Activated CD8-positive, alpha-beta memory T cell treated with anti-CD3 and anti-CD28 coated beads, Interleukin-2, amount 10 ng/mL, durations not matched to agents 7 days and 5 days (primary cell): ENCODE measurements around the gene EEIG1. TPM values are rescaled to one million over a fixed set of nuclear protein-coding genes. Genes with fewer than 3 reads are reported as not detected.
"Not testable (repeated sequence)": the region's sequence is repeated elsewhere in the genome, so short reads cannot be mapped to it uniquely, and the experiment has no call there.

ENCODE experiments used
- ATAC-seq: fragments of 150-1000 bp; cut with Tn5 transposase; one replicate; pipeline ENCODE4 v1.10.0; 2021; ENCODE audit warnings: moderate library complexity
- CTCF ChIA-PET: fragments of 350-600 bp; sonication (Branson Sonifier 250); formaldehyde crosslinking; loops from one replicate; lab custom pipeline; 2021; ENCODE audit warnings: antibody characterized with exemption; lab: Charles Lee
- DNase-seq: peaks from one replicate; pipeline ENCODE4 v3.0.0-alpha.2; 2020
- H3K27ac Mint-ChIP-seq: one replicate; pipeline ENCODE4 v1.8.0; 2021; ENCODE audit warnings: mild to moderate bottlenecking, mixed read lengths
- H3K27me3 Mint-ChIP-seq: one replicate; pipeline ENCODE4 v1.8.0; 2021; ENCODE audit warnings: mixed read lengths
- H3K36me3 Mint-ChIP-seq: one replicate; pipeline ENCODE4 v1.8.0; 2021; ENCODE audit warnings: mild to moderate bottlenecking, mixed read lengths
- H3K4me1 Mint-ChIP-seq: one replicate; pipeline ENCODE4 v1.8.0; 2021; ENCODE audit warnings: mixed read lengths
- H3K4me3 Mint-ChIP-seq: one replicate; pipeline ENCODE4 v1.8.0; 2021; ENCODE audit warnings: mild to moderate bottlenecking, moderate library complexity, mixed read lengths
- H3K9me3 Mint-ChIP-seq: one replicate; pipeline ENCODE4 v1.8.0; 2022; ENCODE audit warnings: low read depth, mixed read lengths
- total RNA-seq, 2 experiments: library from RNA; stranded (reverse); gene quantifications; one replicate each; pipeline ENCODE4 v1.2.3, GENCODE V29; 2021

The EEIG1 gene
- total RNA-seq: 100 to 1,000 TPM in 1 of 2 experiments, 10 to 100 TPM in 1; 60.8 to 116 TPM

GRCh38 chr9:127980706-127981558, at the start of gene EEIG1:
EEIG1 (minus strand) TSS chr9:127980989; CDS start chr9:127980137, 852 bp downstream.
- DNase-seq (peak; percentile 96), ATAC-seq (peak; percentile 93)
- CTCF ChIA-PET: interaction anchor here (0.8 to 7.2 kb wide), 12 partner anchors 9 to 137 kb away, joined by 3 to 64 read pairs (median 5); no protein-coding TSS in a partner anchor
- H3K27ac Mint-ChIP-seq: peak within 1 kb of the TSS; percentile 91
- H3K4me1 Mint-ChIP-seq: peaks cover 52% of the 10 kb centered on the region
- no peaks in the 10 kb centered on the region for H3K9me3 Mint-ChIP-seq
- peaks cover 11% of the 10 kb centered on the region for H3K36me3 Mint-ChIP-seq
- peak within 1 kb of the TSS; percentile 97 for H3K4me3 Mint-ChIP-seq
- no peaks in the 10 kb centered on the region for H3K27me3 Mint-ChIP-seq

GRCh38 chr9:128027705-128028104, 46.9 kb upstream of the EEIG1 start:
- Mint-ChIP-seq H3K36me3 (peaks cover 7% of the 10 kb centered on the region), H3K9me3 (no peaks in the 10 kb centered on the region), H3K27me3 (peaks cover 3% of the 10 kb centered on the region), H3K4me1 (peaks cover 86% of the 10 kb centered on the region), H3K27ac (peak overlapping the region; percentile 95), H3K4me3 (no peak overlapping the region)
- CTCF ChIA-PET: interaction anchor here (0.7 to 21.1 kb wide), 11 partner anchors 7 to 107 kb away, joined by 3 to 347 read pairs (median 5); partner anchors contain the start of genes EEIG1, NAIF1 and SLC25A25
- no peak for DNase-seq
- no peak for ATAC-seq

GRCh38 chr9:128026773-128027541, 46.2 kb upstream of the EEIG1 start:
- Mint-ChIP-seq H3K27me3 (peaks cover 3% of the 10 kb centered on the region), H3K27ac (peak overlapping the region; percentile 95), H3K4me3 (peak overlapping the region; percentile 20), H3K4me1 (peaks cover 91% of the 10 kb centered on the region), H3K9me3 (no peaks in the 10 kb centered on the region), H3K36me3 (peaks cover 7% of the 10 kb centered on the region)
- DNase-seq (peak; percentile 70), ATAC-seq (peak; percentile 20)
- CTCF ChIA-PET: interaction anchor here (0.8 to 21.1 kb wide), 13 partner anchors 8 to 107 kb away, joined by 3 to 347 read pairs (median 5); partner anchors contain the start of genes EEIG1, NAIF1 and SLC25A25

- CTCF ChIA-PET: interaction anchor here (0.7 to 21.1 kb wide), 12 partner anchors 9 to 90 kb away, joined by 3 to 347 read pairs (median 5); partner anchors contain the start of genes EEIG1, NAIF1 and SLC25A25
These were observed 45.5 kb upstream of the EEIG1 start for GRCh38 chr9:128026255-128026772.

GRCh38 chr9:128025736-128026135, 44.9 kb upstream of the EEIG1 start:
- peak overlapping the region; percentile 95 for H3K27ac Mint-ChIP-seq
- H3K4me3 Mint-ChIP-seq: peak overlapping the region; percentile 31
- H3K4me1 Mint-ChIP-seq: peaks cover 91% of the 10 kb centered on the region
- H3K36me3 Mint-ChIP-seq: peaks cover 3% of the 10 kb centered on the region
- H3K27me3 Mint-ChIP-seq: peaks cover under 1% of the 10 kb centered on the region
- ATAC-seq (peak; percentile 2), DNase-seq (peak; percentile 66)
- no peaks in the 10 kb centered on the region for H3K9me3 Mint-ChIP-seq
- CTCF ChIA-PET: interaction anchor here (0.7 to 21.1 kb wide), 12 partner anchors 9 to 89 kb away, joined by 3 to 347 read pairs (median 4); partner anchors contain the start of gene EEIG1

More at GRCh38 chr9:128026255-128026772, 45.5 kb upstream of the EEIG1 start:
- ATAC-seq (peak; percentile 69), DNase-seq (peak; percentile 93)
- H3K4me3 Mint-ChIP-seq: peak overlapping the region; percentile 31
- peaks cover 3% of the 10 kb centered on the region for H3K27me3 Mint-ChIP-seq
- H3K4me1 Mint-ChIP-seq: peaks cover 91% of the 10 kb centered on the region
- peaks cover 5% of the 10 kb centered on the region for H3K36me3 Mint-ChIP-seq
- peak overlapping the region; percentile 95 for H3K27ac Mint-ChIP-seq
- H3K9me3 Mint-ChIP-seq: no peaks in the 10 kb centered on the region

GRCh38 chr9:128024761-128025308, 44.0 kb upstream of the EEIG1 start:
- Mint-ChIP-seq H3K27ac (peak overlapping the region; percentile 95), H3K9me3 (no peaks in the 10 kb centered on the region), H3K4me3 (no peak overlapping the region), H3K4me1 (peaks cover 85% of the 10 kb centered on the region), H3K36me3 (peaks cover 2% of the 10 kb centered on the region), H3K27me3 (no peaks in the 10 kb centered on the region)
- no peak for ATAC-seq
- CTCF ChIA-PET: interaction anchor here (0.7 to 21.1 kb wide), 8 partner anchors 9 to 80 kb away, joined by 3 to 347 read pairs (median 8); no protein-coding TSS in a partner anchor
- DNase-seq: no peak

GRCh38 chr9:128023671-128024070, 42.9 kb upstream of the EEIG1 start:
- not testable (repeated sequence) for H3K4me3 Mint-ChIP-seq, H3K9me3 Mint-ChIP-seq, H3K27me3 Mint-ChIP-seq, H3K27ac Mint-ChIP-seq, H3K36me3 Mint-ChIP-seq, DNase-seq, ATAC-seq
- H3K4me1 Mint-ChIP-seq: peaks cover 76% of the 10 kb centered on the region
- CTCF ChIA-PET: interaction anchor here (1.7 to 21.1 kb wide), 2 partner anchors 8 to 79 kb away, joined by 3 to 347 read pairs; no protein-coding TSS in a partner anchor

GRCh38 chr9:128022886-128023285, 42.1 kb upstream of the EEIG1 start:
- CTCF ChIA-PET: interaction anchor here (1.7 to 4.8 kb wide), 3 partner anchors 12 to 80 kb away, joined by 4 to 24 read pairs (median 20); no protein-coding TSS in a partner anchor
- H3K4me1 Mint-ChIP-seq: peaks cover 68% of the 10 kb centered on the region
- H3K36me3 Mint-ChIP-seq: no peaks in the 10 kb centered on the region
- no peaks in the 10 kb centered on the region for H3K9me3 Mint-ChIP-seq
- no peak overlapping the region for H3K4me3 Mint-ChIP-seq
- no peak overlapping the region for H3K27ac Mint-ChIP-seq
- DNase-seq: no peak
- no peaks in the 10 kb centered on the region for H3K27me3 Mint-ChIP-seq
- no peak for ATAC-seq

- H3K36me3 Mint-ChIP-seq: no peaks in the 10 kb centered on the region
- H3K27me3 Mint-ChIP-seq: peaks cover 6% of the 10 kb centered on the region
- H3K27ac Mint-ChIP-seq: peak overlapping the region; percentile 42
- peaks cover 51% of the 10 kb centered on the region for H3K4me1 Mint-ChIP-seq
- ATAC-seq (no peak), DNase-seq (no peak)
- no peaks in the 10 kb centered on the region for H3K9me3 Mint-ChIP-seq
- CTCF ChIA-PET: interaction anchor here (0.9 to 4.8 kb wide), 6 partner anchors 10 to 797 kb away, joined by 3 to 24 read pairs (median 6); no protein-coding TSS in a partner anchor
- no peak overlapping the region for H3K4me3 Mint-ChIP-seq
These were observed 40.3 kb upstream of the EEIG1 start for GRCh38 chr9:128021098-128021497.

GRCh38 chr9:128020692-128021091, 39.9 kb upstream of the EEIG1 start:
- peaks cover 6% of the 10 kb centered on the region for H3K27me3 Mint-ChIP-seq
- no peak overlapping the region for H3K27ac Mint-ChIP-seq
- no peak for DNase-seq
- no peaks in the 10 kb centered on the region for H3K36me3 Mint-ChIP-seq
- H3K9me3 Mint-ChIP-seq: no peaks in the 10 kb centered on the region
- ATAC-seq: no peak
- peaks cover 47% of the 10 kb centered on the region for H3K4me1 Mint-ChIP-seq
- H3K4me3 Mint-ChIP-seq: no peak overlapping the region
- CTCF ChIA-PET: interaction anchor here (0.9 to 4.8 kb wide), 5 partner anchors 10 to 797 kb away, joined by 3 to 24 read pairs (median 6); no protein-coding TSS in a partner anchor

GRCh38 chr9:128015696-128016095, 34.9 kb upstream of the EEIG1 start:
- H3K9me3 Mint-ChIP-seq: no peaks in the 10 kb centered on the region
- H3K27me3 Mint-ChIP-seq: peaks cover 6% of the 10 kb centered on the region
- CTCF ChIA-PET: interaction anchor here (0.9 to 2.3 kb wide), 5 partner anchors 8 to 22 kb away, joined by 3 to 11 read pairs (median 3); no protein-coding TSS in a partner anchor
- ATAC-seq: no peak
- H3K4me1 Mint-ChIP-seq: peaks cover 8% of the 10 kb centered on the region
- DNase-seq: no peak
- H3K4me3 Mint-ChIP-seq: no peak overlapping the region
- H3K36me3 Mint-ChIP-seq: no peaks in the 10 kb centered on the region
- H3K27ac Mint-ChIP-seq: no peak overlapping the region
